Uterus (tissue), 2 donors: ENCODE data around the gene ABCC6.

Experiments used
- CTCF ChIP-seq, 4 experiments: fragments of 200-600 bp in 2 of 4; fragments of 450-650 bp in 2 of 4; sonication (generic) in 2 of 4; IDR thresholded peaks; one replicate each; pipeline ENCODE4 v1.5.1; 2016 to 2019; ENCODE audit warnings: antibody characterized with exemption in 4 of 4, mild to moderate bottlenecking in 2 of 4, moderate library complexity in 1 of 4
- POLR2A ChIP-seq, 2 donors: fragments of 450-650 bp; IDR thresholded peaks; one replicate each; pipeline ENCODE4 v1.6.1; 2016; ENCODE audit warnings: antibody characterized with exemption in 2 of 2, mild to moderate bottlenecking in 1 of 2, moderate library complexity in 1 of 2

- no peak for TF ChIP-seq CTCF (IDR thresholded peaks at IDR 0.05)
- TF ChIP-seq POLR2A (IDR thresholded peaks at IDR 0.05): no peak
Measured at GRCh38 chr16:16151315-16151714, 72.0 kb downstream of the ABCC6 start.
